IPS-20b (cell line): ENCODE measurements around the gene PALLD.

Source experiments
- H3K27ac ChIP-seq: one replicate; pipeline ENCODE4 v1.5.1; 2013; ENCODE audit warnings: low read length
- H3K27me3 ChIP-seq: 2 replicates; pipeline ENCODE4 v1.6.1; 2013; ENCODE audit warnings: mild to moderate bottlenecking, low read length, inconsistent platforms; ENCODE audit not compliant: insufficient read depth
- H3K36me3 ChIP-seq: 2 replicates; pipeline ENCODE4 v1.6.1; 2013; ENCODE audit warnings: low read depth, mild to moderate bottlenecking, inconsistent platforms, low read length, moderate library complexity; ENCODE audit not compliant: insufficient read depth
- H3K4me1 ChIP-seq: 2 replicates; pipeline ENCODE4 v1.6.1; 2013; ENCODE audit warnings: mild to moderate bottlenecking, control low read depth, inconsistent platforms, low read length, moderate library complexity; ENCODE audit not compliant: insufficient read depth
- H3K4me3 ChIP-seq: 2 replicates; pipeline ENCODE4 v1.5.1; 2013; ENCODE audit warnings: mild to moderate bottlenecking, low read length, inconsistent platforms
- H3K9ac ChIP-seq: 2 replicates; pipeline ENCODE4 v1.6.1; 2013; ENCODE audit warnings: low read depth, mild to moderate bottlenecking, inconsistent platforms, low read length, moderate library complexity
- H3K9me3 ChIP-seq: 2 replicates; pipeline ENCODE4 v1.6.1; 2013; ENCODE audit warnings: mild to moderate bottlenecking, low read depth, low read length, inconsistent platforms; ENCODE audit not compliant: insufficient read depth

Gene PALLD

GRCh38 chr4:168531305-168531704 lies 34.5 kb downstream of the PALLD start:
- Histone ChIP-seq H3K27ac (no peak overlapping the region), H3K4me3 (no peak overlapping the region), H3K27me3 (no peaks in the 10 kb centered on the region), H3K36me3 (no peaks in the 10 kb centered on the region), H3K9me3 (no peaks in the 10 kb centered on the region), H3K4me1 (no peaks in the 10 kb centered on the region), H3K9ac (no peak overlapping the region)

- Histone ChIP-seq H3K4me3 (no peak overlapping the region), H3K9ac (no peak overlapping the region)
Observed at GRCh38 chr4:168534535-168534934, 37.7 kb downstream of the PALLD start.

GRCh38 chr4:168535689-168536088 lies 38.8 kb downstream of the PALLD start:
- Histone ChIP-seq H3K4me1 (peaks cover 4% of the 10 kb centered on the region; the same call in 1 of the 2 replicates), H3K9me3 (no peaks in the 10 kb centered on the region), H3K27ac (no peak overlapping the region), H3K4me3 (no peak overlapping the region), H3K27me3 (no peaks in the 10 kb centered on the region), H3K36me3 (no peaks in the 10 kb centered on the region), H3K9ac (no peak overlapping the region)

More at GRCh38 chr4:168534535-168534934, 37.7 kb downstream of the PALLD start:
- Histone ChIP-seq H3K36me3 (no peaks in the 10 kb centered on the region), H3K27me3 (no peaks in the 10 kb centered on the region), H3K9me3 (no peaks in the 10 kb centered on the region), H3K27ac (no peak overlapping the region), H3K4me1 (no peaks in the 10 kb centered on the region)

- H3K27me3 ChIP-seq = no peaks in the 10 kb centered on the region
- peaks cover 4% of the 10 kb centered on the region; the same call in 1 of the 2 replicates for H3K4me1 ChIP-seq
- no peaks in the 10 kb centered on the region for H3K9me3 ChIP-seq
- no peak overlapping the region for H3K9ac ChIP-seq
- no peak overlapping the region for H3K4me3 ChIP-seq
- no peaks in the 10 kb centered on the region for H3K36me3 ChIP-seq
- no peak overlapping the region for H3K27ac ChIP-seq
Observed at GRCh38 chr4:168536448-168536847, 39.6 kb downstream of the PALLD start.

- Histone ChIP-seq H3K9ac (no peak overlapping the region), H3K27ac (no peak overlapping the region), H3K4me3 (no peak overlapping the region), H3K4me1 (peaks cover 4% of the 10 kb centered on the region; the same call in 1 of the 2 replicates), H3K27me3 (no peaks in the 10 kb centered on the region), H3K36me3 (no peaks in the 10 kb centered on the region), H3K9me3 (no peaks in the 10 kb centered on the region)
Observed at GRCh38 chr4:168537086-168537485, 40.2 kb downstream of the PALLD start.

GRCh38 chr4:168537571-168537970 lies 40.7 kb downstream of the PALLD start:
- Histone ChIP-seq H3K27me3 (no peaks in the 10 kb centered on the region), H3K4me1 (peaks cover 4% of the 10 kb centered on the region; the same call in 1 of the 2 replicates), H3K9me3 (no peaks in the 10 kb centered on the region), H3K36me3 (no peaks in the 10 kb centered on the region), H3K27ac (no peak overlapping the region), H3K4me3 (no peak overlapping the region), H3K9ac (no peak overlapping the region)

- Histone ChIP-seq H3K4me1 (peaks cover 4% of the 10 kb centered on the region; the same call in 1 of the 2 replicates), H3K9me3 (no peaks in the 10 kb centered on the region), H3K4me3 (no peak overlapping the region), H3K27ac (no peak overlapping the region), H3K9ac (no peak overlapping the region), H3K36me3 (no peaks in the 10 kb centered on the region), H3K27me3 (no peaks in the 10 kb centered on the region)
Observed at GRCh38 chr4:168538632-168539031, 41.8 kb downstream of the PALLD start.

GRCh38 chr4:168540086-168540485 lies 43.2 kb downstream of the PALLD start:
- no peaks in the 10 kb centered on the region for H3K9me3 ChIP-seq
- peaks cover 4% of the 10 kb centered on the region; the same call in 1 of the 2 replicates for H3K4me1 ChIP-seq
- no peak overlapping the region for H3K9ac ChIP-seq
- H3K27ac ChIP-seq = no peak overlapping the region
- no peaks in the 10 kb centered on the region for H3K36me3 ChIP-seq
- H3K4me3 ChIP-seq = no peak overlapping the region
- no peaks in the 10 kb centered on the region for H3K27me3 ChIP-seq

- H3K9me3 ChIP-seq = no peaks in the 10 kb centered on the region
- H3K27me3 ChIP-seq = no peaks in the 10 kb centered on the region
- no peak overlapping the region for H3K27ac ChIP-seq
- peaks cover 4% of the 10 kb centered on the region; the same call in 1 of the 2 replicates for H3K4me1 ChIP-seq
- no peak overlapping the region for H3K4me3 ChIP-seq
- H3K36me3 ChIP-seq = no peaks in the 10 kb centered on the region
- no peak overlapping the region for H3K9ac ChIP-seq
Observed at GRCh38 chr4:168540503-168541265, 43.8 kb downstream of the PALLD start.

- Histone ChIP-seq H3K4me3 (no peak overlapping the region), H3K9me3 (no peaks in the 10 kb centered on the region), H3K27ac (no peak overlapping the region), H3K4me1 (peaks cover 10% of the 10 kb centered on the region), H3K9ac (no peak overlapping the region), H3K27me3 (no peaks in the 10 kb centered on the region), H3K36me3 (no peaks in the 10 kb centered on the region)
Observed at GRCh38 chr4:168541266-168541953, 44.6 kb downstream of the PALLD start.

- H3K9me3 ChIP-seq = no peaks in the 10 kb centered on the region
- no peaks in the 10 kb centered on the region for H3K36me3 ChIP-seq
- H3K9ac ChIP-seq = no peak overlapping the region
- no peak overlapping the region for H3K27ac ChIP-seq
- H3K4me1 ChIP-seq = peaks cover 7% of the 10 kb centered on the region
- no peaks in the 10 kb centered on the region for H3K27me3 ChIP-seq
- no peak overlapping the region for H3K4me3 ChIP-seq
Observed at GRCh38 chr4:168549143-168549542, 52.3 kb downstream of the PALLD start.
